Measurements from ENCODE around the gene MGAM2.

GRCh38 chr7:142196066-142196840 lies 84.7 kb downstream of the MGAM2 start:
- TF ChIP-seq CTCF (IDR thresholded peaks at IDR 0.05) (no peak), POLR2A (IDR thresholded peaks at IDR 0.05) (no peak)

Measured in testis (tissue), 2 donors.